ENCODE results near the gene PSMD4. TPM values are rescaled to one million over a fixed set of nuclear protein-coding genes. Genes with fewer than 3 reads are reported as not detected.

Gene PSMD4
- total RNA-seq, 1 donor from 2014 or later, result 142 TPM

GRCh38 chr1:151242442-151242841 is 12.1 kb upstream of the PSMD4 start:
- Histone ChIP-seq H3K27ac (replicated peaks) (no peak overlapping the region), H3K27me3 (ENCODE audit: low read depth) (no peaks in the 10 kb centered on the region), H3K9me3 (replicated peaks) (no peaks in the 10 kb centered on the region), H3K4me1 (no peaks in the 10 kb centered on the region), H3K36me3 (peaks cover 100% of the 10 kb centered on the region), H3K4me3 (no peak overlapping the region)
- intact Hi-C loops (cut with micrococcal nuclease), result no loop called here
- DNase-seq, result no peak
- no peak for TF ChIP-seq CTCF (IDR thresholded peaks at IDR 0.05; ENCODE audit: borderline replicate concordance)

GRCh38 chr1:151243683-151244216 is 10.8 kb upstream of the PSMD4 start:
- Histone ChIP-seq H3K4me1 (no peaks in the 10 kb centered on the region), H3K27me3 (ENCODE audit: low read depth) (no peaks in the 10 kb centered on the region), H3K9me3 (replicated peaks) (no peaks in the 10 kb centered on the region), H3K4me3 (no peak overlapping the region), H3K36me3 (peaks cover 100% of the 10 kb centered on the region), H3K27ac (replicated peaks) (no peak overlapping the region)
- TF ChIP-seq CTCF (IDR thresholded peaks at IDR 0.05; ENCODE audit: borderline replicate concordance), result no peak
- intact Hi-C loops (cut with micrococcal nuclease), result no loop called here
- DNase-seq, result no peak

- Histone ChIP-seq H3K9me3 (replicated peaks) (no peaks in the 10 kb centered on the region), H3K36me3 (peaks cover 78% of the 10 kb centered on the region), H3K27ac (replicated peaks) (no peak overlapping the region), H3K4me3 (no peak overlapping the region), H3K27me3 (ENCODE audit: low read depth) (no peaks in the 10 kb centered on the region), H3K4me1 (no peaks in the 10 kb centered on the region)
- intact Hi-C loops (cut with micrococcal nuclease), result loop anchor here (5.0 kb wide), 1 partner anchor 34 kb away; no protein-coding TSS in a partner anchor
- no peak for DNase-seq
- TF ChIP-seq CTCF (IDR thresholded peaks at IDR 0.05; ENCODE audit: borderline replicate concordance), result no peak
These were observed 7.7 kb upstream of the PSMD4 start for GRCh38 chr1:151246786-151247185.

GRCh38 chr1:151251656-151252470 is 2.7 kb upstream of the PSMD4 start:
- DNase-seq, result peak; percentile 31
- Histone ChIP-seq H3K36me3 (peaks cover 28% of the 10 kb centered on the region), H3K27me3 (ENCODE audit: low read depth) (no peaks in the 10 kb centered on the region), H3K27ac (replicated peaks) (no peak overlapping the region), H3K4me1 (peaks cover 25% of the 10 kb centered on the region), H3K4me3 (no peak overlapping the region), H3K9me3 (replicated peaks) (no peaks in the 10 kb centered on the region)
- peak; percentile 92 for TF ChIP-seq CTCF (IDR thresholded peaks at IDR 0.05; ENCODE audit: borderline replicate concordance)
- intact Hi-C loops (cut with micrococcal nuclease), result no loop called here

GRCh38 chr1:151255381-151255780 is 847 bp downstream of the PSMD4 start:
- H3K27ac ChIP-seq (replicated peaks), result peak overlapping the region; percentile 92
- peaks cover 34% of the 10 kb centered on the region for H3K4me1 ChIP-seq
- no peak for DNase-seq
- H3K4me3 ChIP-seq, result peak overlapping the region; percentile 97
- no peaks in the 10 kb centered on the region for H3K36me3 ChIP-seq
- H3K27me3 ChIP-seq (ENCODE audit: low read depth), result no peaks in the 10 kb centered on the region
- TF ChIP-seq CTCF (IDR thresholded peaks at IDR 0.05; ENCODE audit: borderline replicate concordance), result no peak
- H3K9me3 ChIP-seq (replicated peaks), result no peaks in the 10 kb centered on the region
- intact Hi-C loops (cut with micrococcal nuclease), result no loop called here
